Heart left ventricle (tissue), 13 donors: Measurements from ENCODE around the gene INPP4A.

Experiments used
- POLR2A ChIP-seq, 2 donors: fragments of 450-650 bp; IDR thresholded peaks; one replicate each; pipeline ENCODE4 v1.6.1; 2017; ENCODE audit warnings: antibody characterized with exemption in 2 of 2, mild to moderate bottlenecking in 2 of 2, moderate library complexity in 2 of 2
- TF ChIP-seq, protein P1 (sequence below), 12 donors: fragments of 200-600 bp; sonication (generic) in 4 of 12; IDR thresholded peaks; one replicate each; pipeline versions ENCODE4 v1.5.0 to v1.8.0; 2018 to 2022; ENCODE audit warnings: antibody characterized with exemption in 12 of 12, mild to moderate bottlenecking in 5 of 12
- donor health status: ischemic (EF 13 %, LVEDD 7.1; RV severe dilation, severe dysfunction).
- donor health status: DM: no; HTN: yes; CAD: no.
- donor health status: DM: no; HTN: no; CAD: no.
- donor health status: ischemic (EF 25% LVEDD 6.9; RV normal size, moderate dysfunction).
- donor health status: ischemic (EF 25% LVEDD 5.7; RV mildly dilated, moderate dysfunction).
- donor health status: ischemic (EF 35%, LVEDD 5.7; RV mildly dilated, moderate dysfunction).
- donor health status: nonischemic (EF 11% LVEDD 7.7; RV severe dilation, severe dysfunction).
- donor health status: DM: yes; HTN: yes; CAD: no.
- donor health status: PGD.
- donor health status: ischemic (EF 29% LVEDD 5.4; RV normal size, mild dysfunction).
- donor health status: nonischemic (EF 23%, LVEDD 6.1; RV moderate dilation, normal function).

DNA sequence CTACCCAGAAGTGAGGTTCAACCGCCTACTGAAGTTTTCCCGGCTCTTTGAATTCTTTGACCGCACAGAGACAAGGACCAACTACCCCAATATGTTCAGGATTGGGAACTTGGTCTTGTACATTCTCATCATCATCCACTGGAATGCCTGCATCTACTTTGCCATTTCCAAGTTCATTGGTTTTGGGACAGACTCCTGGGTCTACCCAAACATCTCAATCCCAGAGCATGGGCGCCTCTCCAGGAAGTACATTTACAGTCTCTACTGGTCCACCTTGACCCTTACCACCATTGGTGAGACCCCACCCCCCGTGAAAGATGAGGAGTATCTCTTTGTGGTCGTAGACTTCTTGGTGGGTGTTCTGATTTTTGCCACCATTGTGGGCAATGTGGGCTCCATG lies 48.7 kb upstream of the INPP4A start:
- TF ChIP-seq, protein P1, sequence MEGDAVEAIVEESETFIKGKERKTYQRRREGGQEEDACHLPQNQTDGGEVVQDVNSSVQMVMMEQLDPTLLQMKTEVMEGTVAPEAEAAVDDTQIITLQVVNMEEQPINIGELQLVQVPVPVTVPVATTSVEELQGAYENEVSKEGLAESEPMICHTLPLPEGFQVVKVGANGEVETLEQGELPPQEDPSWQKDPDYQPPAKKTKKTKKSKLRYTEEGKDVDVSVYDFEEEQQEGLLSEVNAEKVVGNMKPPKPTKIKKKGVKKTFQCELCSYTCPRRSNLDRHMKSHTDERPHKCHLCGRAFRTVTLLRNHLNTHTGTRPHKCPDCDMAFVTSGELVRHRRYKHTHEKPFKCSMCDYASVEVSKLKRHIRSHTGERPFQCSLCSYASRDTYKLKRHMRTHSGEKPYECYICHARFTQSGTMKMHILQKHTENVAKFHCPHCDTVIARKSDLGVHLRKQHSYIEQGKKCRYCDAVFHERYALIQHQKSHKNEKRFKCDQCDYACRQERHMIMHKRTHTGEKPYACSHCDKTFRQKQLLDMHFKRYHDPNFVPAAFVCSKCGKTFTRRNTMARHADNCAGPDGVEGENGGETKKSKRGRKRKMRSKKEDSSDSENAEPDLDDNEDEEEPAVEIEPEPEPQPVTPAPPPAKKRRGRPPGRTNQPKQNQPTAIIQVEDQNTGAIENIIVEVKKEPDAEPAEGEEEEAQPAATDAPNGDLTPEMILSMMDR (IDR thresholded peaks at IDR 0.05): no peak
- TF ChIP-seq POLR2A (IDR thresholded peaks at IDR 0.05): no peak
